GM18502 (cell line): ENCODE data around the gene NDFIP1.
"Not testable (repeated sequence)": the region's sequence is repeated elsewhere in the genome, so short reads cannot be mapped to it uniquely, and the experiment has no call there.

Experiments
- ATAC-seq: cut with Tn5 transposase; IDR thresholded peaks from one replicate; pipeline ENCODE4 v1.9.1; 2021; ENCODE audit warnings: mild to moderate bottlenecking; ENCODE audit not compliant: unreplicated experiment, poor library complexity

The NDFIP1 gene

GRCh38 chr5:142108432-142109330 is at the start of gene NDFIP1:
NDFIP1 (plus strand) TSS chr5:142108779; CDS start chr5:142108975, 196 bp downstream.
- ATAC-seq, result peak; percentile 93

GRCh38 chr5:142059304-142059940 is 49.2 kb upstream of the NDFIP1 start:
- ATAC-seq, result no peak

GRCh38 chr5:142063376-142063775 is 45.2 kb upstream of the NDFIP1 start:
- no peak for ATAC-seq

- ATAC-seq, result no peak
Observed at GRCh38 chr5:142063878-142064331, 44.7 kb upstream of the NDFIP1 start.

- ATAC-seq, result no peak
Observed at GRCh38 chr5:142065273-142065672, 43.3 kb upstream of the NDFIP1 start.

- no peak for ATAC-seq
Observed at GRCh38 chr5:142069606-142070399, 38.8 kb upstream of the NDFIP1 start.

GRCh38 chr5:142070734-142071133 is 37.8 kb upstream of the NDFIP1 start:
- ATAC-seq, result no peak

- no peak for ATAC-seq
Observed at GRCh38 chr5:142072488-142072887, 36.1 kb upstream of the NDFIP1 start.

- no peak for ATAC-seq
Observed at GRCh38 chr5:142073362-142073988, 35.1 kb upstream of the NDFIP1 start.

- no peak for ATAC-seq
Observed at GRCh38 chr5:142074006-142074405, 34.6 kb upstream of the NDFIP1 start.

GRCh38 chr5:142078221-142078620 is 30.4 kb upstream of the NDFIP1 start:
- no peak for ATAC-seq

- no peak for ATAC-seq
Observed at GRCh38 chr5:142078706-142079105, 29.9 kb upstream of the NDFIP1 start.

GRCh38 chr5:142079306-142079721 is 29.3 kb upstream of the NDFIP1 start:
- ATAC-seq, result no peak

- no peak for ATAC-seq
Observed at GRCh38 chr5:142080248-142080647, 28.3 kb upstream of the NDFIP1 start.

- no peak for ATAC-seq
Observed at GRCh38 chr5:142082182-142082781, 26.3 kb upstream of the NDFIP1 start.

- no peak for ATAC-seq
Observed at GRCh38 chr5:142086229-142086628, 22.4 kb upstream of the NDFIP1 start.

GRCh38 chr5:142086679-142087078 is 21.9 kb upstream of the NDFIP1 start:
- ATAC-seq, result no peak

GRCh38 chr5:142087920-142088679 is 20.5 kb upstream of the NDFIP1 start:
- ATAC-seq, result no peak

GRCh38 chr5:142088855-142089479 is 19.6 kb upstream of the NDFIP1 start:
- not testable (repeated sequence) for ATAC-seq
